ENCODE results near the gene CEBPB. TPM values are rescaled to one million over a fixed set of nuclear protein-coding genes. Genes with fewer than 3 reads are reported as not detected.

CEBPB gene
- total RNA-seq, 2 donors from 2014 or later = 61.3 to 102 TPM

DNA sequence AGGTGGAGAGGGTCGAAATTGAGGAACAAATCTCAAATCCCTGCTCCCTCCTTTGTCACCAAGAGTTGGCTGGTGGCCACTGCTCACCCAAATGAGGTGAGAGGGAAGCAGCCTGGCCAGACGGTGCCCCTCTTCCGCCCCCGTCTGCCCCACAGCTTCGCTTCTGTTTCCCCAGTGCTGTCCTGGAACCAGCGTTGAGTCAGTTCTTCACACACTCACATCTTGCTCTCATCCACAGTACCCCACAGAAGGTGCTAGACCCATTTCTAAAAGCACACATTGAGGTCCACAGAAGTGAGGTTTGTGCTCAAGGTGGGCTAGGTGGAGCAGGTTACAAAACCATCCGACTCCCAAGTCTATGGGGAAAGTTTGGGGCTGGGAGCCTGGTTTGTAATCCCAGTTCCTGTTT, 3.8 kb downstream of the CEBPB start:
- H3K36me3 ChIP-seq = peaks cover 26% of the 10 kb centered on the region
- H3K4me3 ChIP-seq = peak overlapping the region; percentile 80 to 92
- H3K4me1 ChIP-seq = peaks cover 0 to 33% of the 10 kb centered on the region in 2 donors
- peak overlapping the region; percentile 99 to 100 for H3K27ac ChIP-seq
- DNase-seq (ENCODE audit: low spot score) = no peak
- TF ChIP-seq, protein P1, sequence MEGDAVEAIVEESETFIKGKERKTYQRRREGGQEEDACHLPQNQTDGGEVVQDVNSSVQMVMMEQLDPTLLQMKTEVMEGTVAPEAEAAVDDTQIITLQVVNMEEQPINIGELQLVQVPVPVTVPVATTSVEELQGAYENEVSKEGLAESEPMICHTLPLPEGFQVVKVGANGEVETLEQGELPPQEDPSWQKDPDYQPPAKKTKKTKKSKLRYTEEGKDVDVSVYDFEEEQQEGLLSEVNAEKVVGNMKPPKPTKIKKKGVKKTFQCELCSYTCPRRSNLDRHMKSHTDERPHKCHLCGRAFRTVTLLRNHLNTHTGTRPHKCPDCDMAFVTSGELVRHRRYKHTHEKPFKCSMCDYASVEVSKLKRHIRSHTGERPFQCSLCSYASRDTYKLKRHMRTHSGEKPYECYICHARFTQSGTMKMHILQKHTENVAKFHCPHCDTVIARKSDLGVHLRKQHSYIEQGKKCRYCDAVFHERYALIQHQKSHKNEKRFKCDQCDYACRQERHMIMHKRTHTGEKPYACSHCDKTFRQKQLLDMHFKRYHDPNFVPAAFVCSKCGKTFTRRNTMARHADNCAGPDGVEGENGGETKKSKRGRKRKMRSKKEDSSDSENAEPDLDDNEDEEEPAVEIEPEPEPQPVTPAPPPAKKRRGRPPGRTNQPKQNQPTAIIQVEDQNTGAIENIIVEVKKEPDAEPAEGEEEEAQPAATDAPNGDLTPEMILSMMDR (IDR thresholded peaks at IDR 0.05) = no peak
- H3K27me3 ChIP-seq = no peaks in the 10 kb centered on the region
- H3K9me3 ChIP-seq = no peaks in the 10 kb centered on the region

DNA sequence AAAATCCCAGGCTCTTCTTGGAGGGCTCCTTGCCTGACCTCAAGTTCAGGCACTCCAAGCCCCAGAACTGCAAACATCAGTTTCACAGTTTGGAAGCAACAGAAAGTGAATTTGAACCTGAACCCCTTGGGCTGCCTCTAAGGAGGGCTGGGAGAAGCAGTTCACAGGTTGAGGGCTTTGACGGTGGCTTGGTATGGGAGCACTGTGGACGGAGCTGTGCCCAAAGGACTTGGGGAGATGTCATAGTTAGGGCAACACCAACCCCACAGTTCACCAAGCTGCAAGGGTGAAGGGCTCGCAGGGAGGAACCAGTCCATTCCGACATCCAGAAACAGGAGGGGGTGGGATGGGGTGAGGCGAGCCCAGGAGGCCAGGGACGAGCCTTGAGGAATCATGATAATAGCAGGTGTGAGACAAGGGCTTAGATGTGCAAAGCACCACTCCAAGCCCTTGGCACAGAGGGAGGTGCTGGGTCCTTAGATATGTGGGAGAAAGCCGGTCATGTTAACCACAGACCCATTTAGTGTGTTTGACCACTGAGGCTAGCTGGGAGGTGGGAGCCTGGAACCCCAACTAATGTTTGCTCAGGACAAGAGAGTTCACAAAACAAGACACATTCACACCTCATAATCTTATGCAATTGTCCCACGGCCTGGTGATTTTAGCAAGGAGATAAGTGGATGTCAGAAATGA, 4.3 kb downstream of the CEBPB start:
- Histone ChIP-seq H3K4me3 (peak overlapping the region in 1 of 2 donors; percentile 92), H3K4me1 (peaks cover 0 to 31% of the 10 kb centered on the region in 2 donors), H3K9me3 (no peaks in the 10 kb centered on the region), H3K36me3 (peaks cover 26% of the 10 kb centered on the region), H3K27me3 (no peaks in the 10 kb centered on the region), H3K27ac (peak overlapping the region; percentile 99 to 100)
- no peak for DNase-seq (ENCODE audit: low spot score)
- TF ChIP-seq, protein P1 (IDR thresholded peaks at IDR 0.05) = no peak

DNA sequence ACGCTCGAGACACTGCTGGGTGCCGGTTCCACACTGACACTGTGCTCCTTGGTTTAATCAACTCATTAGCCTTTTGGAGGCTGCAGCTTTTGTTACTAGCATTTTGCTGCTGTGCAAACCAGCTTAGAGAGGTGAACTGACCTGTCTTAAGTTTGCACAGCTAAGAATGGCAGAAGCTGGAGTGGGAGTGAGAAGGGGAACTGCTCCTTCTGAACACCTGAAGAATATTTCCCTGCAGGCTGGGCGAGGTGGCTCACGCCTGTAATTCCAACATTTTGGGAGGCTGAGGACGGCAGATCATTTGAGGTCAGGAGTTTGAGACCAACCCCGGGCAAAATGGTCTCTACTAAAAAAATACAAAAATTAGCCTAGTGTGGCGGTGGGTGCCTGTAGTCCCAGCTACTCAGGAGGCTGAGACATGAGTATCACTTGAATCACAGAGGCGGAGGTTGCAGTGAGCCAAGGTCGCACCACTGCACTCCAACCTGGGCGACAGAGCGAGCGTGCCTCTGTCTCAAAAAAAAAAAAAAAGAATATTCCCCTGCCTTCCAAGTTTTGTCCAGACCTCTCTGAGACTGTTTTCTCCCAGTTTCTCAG, 5.0 kb downstream of the CEBPB start:
- H3K4me1 ChIP-seq = peaks cover 0 to 28% of the 10 kb centered on the region in 2 donors
- no peak overlapping the region for H3K4me3 ChIP-seq
- TF ChIP-seq, protein P1 (IDR thresholded peaks at IDR 0.05) = no peak
- H3K27me3 ChIP-seq = no peaks in the 10 kb centered on the region
- no peaks in the 10 kb centered on the region for H3K9me3 ChIP-seq
- peaks cover 26% of the 10 kb centered on the region for H3K36me3 ChIP-seq
- no peak for DNase-seq (ENCODE audit: low spot score)
- peak overlapping the region; percentile 99 to 100 for H3K27ac ChIP-seq

GRCh38 chr20:50196248-50196647, 5.6 kb downstream of the CEBPB start:
- H3K4me3 ChIP-seq = no peak overlapping the region
- H3K4me1 ChIP-seq = peaks cover 0 to 28% of the 10 kb centered on the region in 2 donors
- DNase-seq (ENCODE audit: low spot score) = no peak
- no peaks in the 10 kb centered on the region for H3K9me3 ChIP-seq
- H3K27me3 ChIP-seq = no peaks in the 10 kb centered on the region
- peak overlapping the region in 1 of 2 donors; percentile 99 for H3K27ac ChIP-seq
- TF ChIP-seq, protein P1 (IDR thresholded peaks at IDR 0.05) = no peak
- peaks cover 26% of the 10 kb centered on the region for H3K36me3 ChIP-seq

DNA sequence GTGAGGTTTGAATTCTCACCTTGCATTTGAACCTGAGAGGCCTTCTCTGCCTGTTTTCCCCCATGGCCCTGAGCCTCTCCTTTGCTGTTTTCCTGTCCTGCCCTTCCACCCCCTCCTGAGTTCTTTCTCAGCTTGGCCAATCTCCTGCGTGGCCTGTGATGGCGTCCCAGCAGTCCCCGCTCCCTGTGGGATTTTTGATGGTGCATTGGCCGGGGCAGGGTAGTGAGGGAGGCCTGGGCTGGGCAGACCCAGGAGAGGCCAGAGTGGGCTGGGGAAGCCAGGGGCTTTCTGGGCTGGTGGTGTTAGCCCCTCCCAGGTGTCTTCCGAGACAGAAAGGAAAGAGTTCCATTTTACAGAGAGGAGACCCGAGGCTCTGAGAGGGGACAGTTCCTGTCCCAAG, 6.3 kb downstream of the CEBPB start:
- H3K4me1 ChIP-seq = peaks cover 0 to 28% of the 10 kb centered on the region in 2 donors
- no peak overlapping the region for H3K27ac ChIP-seq
- TF ChIP-seq, protein P1 (IDR thresholded peaks at IDR 0.05) = no peak
- H3K4me3 ChIP-seq = no peak overlapping the region
- no peak for DNase-seq (ENCODE audit: low spot score)
- peaks cover 26% of the 10 kb centered on the region for H3K36me3 ChIP-seq
- H3K9me3 ChIP-seq = no peaks in the 10 kb centered on the region
- no peaks in the 10 kb centered on the region for H3K27me3 ChIP-seq
